ENCODE results near the gene BASP1.
"Not testable (repeated sequence)": the region's sequence is repeated elsewhere in the genome, so short reads cannot be mapped to it uniquely, and the experiment has no call there.

BASP1 gene

DNA sequence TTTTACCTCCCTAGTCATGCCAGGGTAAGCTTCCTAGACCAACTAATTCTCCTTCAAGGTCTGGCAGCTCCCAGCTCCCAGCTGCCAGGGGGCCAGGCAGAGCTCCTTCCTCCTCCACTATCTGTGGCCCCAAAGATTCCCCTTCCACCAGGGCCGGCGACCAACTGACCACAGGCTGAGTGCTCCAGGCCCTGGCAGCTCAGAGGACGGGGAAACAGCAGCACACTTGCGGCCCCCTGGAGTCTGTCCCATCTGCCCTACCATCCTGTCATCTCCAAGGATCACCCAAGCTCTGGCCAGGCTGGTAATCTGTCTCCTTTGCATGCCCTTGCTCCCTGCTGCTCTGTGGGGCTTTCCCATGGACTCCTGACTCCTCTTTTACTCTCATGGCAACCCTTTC lies 31.2 kb upstream of the BASP1 start:
- H3K36me3 Mint-ChIP-seq (ENCODE audit: low read depth): no peaks in the 10 kb centered on the region
- peaks cover 5% of the 10 kb centered on the region for H3K27me3 Mint-ChIP-seq
- peaks cover 5% of the 10 kb centered on the region for H3K4me1 Mint-ChIP-seq
- no peaks in the 10 kb centered on the region for H3K9me3 Mint-ChIP-seq
- DNase-seq (no peak), ATAC-seq (peak; percentile 8)
- no peak overlapping the region for H3K4me3 Mint-ChIP-seq
- H3K27ac Mint-ChIP-seq: no peak overlapping the region

DNA sequence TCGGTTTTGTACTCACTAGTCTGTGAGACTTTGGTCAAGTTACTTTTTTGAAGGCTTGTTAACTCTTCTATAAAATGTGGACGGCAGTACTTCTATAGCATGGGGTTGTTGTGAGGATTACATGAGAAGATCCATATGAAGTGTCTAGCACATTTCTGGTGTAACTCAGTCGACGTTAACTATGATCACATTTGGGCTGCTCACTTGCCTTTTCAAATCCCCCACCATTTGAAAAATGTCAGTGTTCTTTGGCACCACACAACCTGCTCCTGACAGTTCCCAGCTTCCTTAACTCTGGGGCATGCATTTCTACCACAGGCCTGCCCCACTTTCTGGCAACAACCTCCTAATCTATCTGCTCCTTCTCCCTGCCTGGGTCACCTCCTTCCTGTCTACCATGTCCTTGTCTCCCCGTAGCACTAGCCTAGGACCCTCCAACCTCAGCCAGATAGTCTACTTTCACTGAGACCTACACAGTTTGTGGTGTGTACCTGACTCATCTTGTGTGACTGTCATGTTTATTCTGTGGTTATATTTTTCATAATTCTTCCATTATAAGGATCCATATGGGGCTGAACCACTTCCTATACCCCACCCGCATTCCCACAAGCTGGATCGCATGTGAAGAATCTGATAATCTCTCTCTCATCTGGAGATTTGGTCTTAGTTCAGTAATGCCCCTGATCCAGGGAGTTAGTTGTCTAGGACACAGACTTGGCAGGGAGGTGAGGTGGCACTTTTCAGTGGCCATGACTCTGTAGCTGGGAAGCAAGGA lies 30.2 kb upstream of the BASP1 start:
- Mint-ChIP-seq H3K27ac (no peak overlapping the region), H3K4me3 (no peak overlapping the region), H3K36me3 (ENCODE audit: low read depth) (no peaks in the 10 kb centered on the region), H3K4me1 (peaks cover 2% of the 10 kb centered on the region), H3K27me3 (peaks cover 7% of the 10 kb centered on the region), H3K9me3 (no peaks in the 10 kb centered on the region)
- no peak for DNase-seq
- ATAC-seq: no peak

DNA sequence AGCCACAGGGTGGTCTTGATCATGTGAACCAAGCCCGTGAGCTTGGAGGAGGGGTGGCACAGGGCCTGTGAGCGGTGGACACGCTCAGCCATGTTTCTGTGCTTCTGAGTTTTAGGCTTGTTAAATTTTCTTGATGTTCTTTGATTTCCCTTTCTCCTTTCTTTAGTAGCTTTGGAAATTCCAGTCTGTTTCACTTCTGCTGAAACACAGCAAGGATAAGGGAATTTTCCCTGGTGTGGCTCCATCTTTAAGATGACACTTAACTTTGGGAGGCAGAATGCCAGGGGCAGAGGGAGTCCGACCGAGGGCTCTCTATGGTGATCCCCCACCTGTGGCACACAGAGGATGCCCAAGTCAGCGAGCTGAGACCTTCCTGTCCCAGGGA lies 29.7 kb upstream of the BASP1 start:
- H3K9me3 Mint-ChIP-seq: no peaks in the 10 kb centered on the region
- no peak for ATAC-seq
- DNase-seq: no peak
- H3K27ac Mint-ChIP-seq: no peak overlapping the region
- no peaks in the 10 kb centered on the region for H3K4me1 Mint-ChIP-seq
- no peak overlapping the region for H3K4me3 Mint-ChIP-seq
- no peaks in the 10 kb centered on the region for H3K36me3 Mint-ChIP-seq (ENCODE audit: low read depth)
- peaks cover 7% of the 10 kb centered on the region for H3K27me3 Mint-ChIP-seq

DNA sequence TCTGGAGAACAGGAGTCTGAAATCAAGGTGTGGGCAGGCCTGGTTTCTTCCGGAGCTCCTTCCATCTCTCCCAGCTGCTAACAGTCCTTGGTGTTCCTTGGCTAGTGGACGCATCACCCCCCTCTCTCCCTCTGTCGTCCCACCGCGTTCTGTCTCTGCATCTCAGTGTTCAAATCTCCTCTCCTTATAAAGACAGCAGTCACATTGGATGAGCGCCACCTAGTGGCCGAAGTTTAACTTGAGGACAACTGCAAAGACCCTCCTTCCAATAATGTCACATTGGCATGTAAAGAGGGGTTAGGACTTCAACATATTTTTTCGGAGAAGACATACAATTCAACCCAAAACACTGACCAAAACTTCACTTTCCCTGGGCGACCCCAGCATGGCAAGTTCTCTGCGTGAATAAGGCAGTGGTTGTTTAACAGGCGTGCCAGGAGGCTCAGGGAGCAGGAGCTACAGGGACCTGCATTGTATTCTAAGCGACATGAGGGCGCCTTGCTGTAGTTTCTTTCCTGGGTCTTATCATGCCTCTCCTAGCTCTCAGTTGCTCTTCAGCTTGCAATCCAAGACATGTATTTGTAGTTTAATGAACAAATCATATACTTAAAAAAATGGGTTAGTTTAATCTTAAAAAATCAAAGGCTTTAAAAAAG lies 27.9 kb upstream of the BASP1 start:
- no peaks in the 10 kb centered on the region for H3K9me3 Mint-ChIP-seq

DNA sequence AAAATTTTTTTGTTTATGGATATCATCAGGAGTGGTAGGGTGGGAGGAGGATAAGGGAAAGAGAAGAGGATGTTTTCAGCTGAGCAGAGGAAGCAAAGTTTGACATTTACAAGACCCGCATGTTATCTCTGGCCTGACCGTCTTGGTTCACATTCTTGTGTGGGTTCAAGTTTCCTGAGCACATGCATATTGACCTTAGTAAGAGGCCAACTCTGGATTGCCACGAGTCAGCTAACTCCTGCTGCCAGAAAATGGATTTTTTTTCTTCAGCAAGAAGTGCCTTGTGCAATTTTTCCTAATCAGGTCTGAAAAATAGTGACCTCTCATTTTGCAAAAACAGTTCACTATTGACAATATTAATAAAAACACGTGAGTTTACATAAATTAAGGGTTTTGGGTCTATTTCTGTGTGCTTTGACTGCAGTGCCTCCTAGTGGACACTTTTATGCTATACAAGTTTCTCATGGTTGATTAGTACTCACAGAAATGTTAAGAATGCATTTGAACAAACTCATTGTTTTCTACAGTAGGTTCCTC lies 27.1 kb upstream of the BASP1 start:
- Mint-ChIP-seq H3K4me3 (no peak overlapping the region), H3K27me3 (peaks cover 12% of the 10 kb centered on the region), H3K36me3 (ENCODE audit: low read depth) (no peaks in the 10 kb centered on the region), H3K27ac (no peak overlapping the region), H3K9me3 (no peaks in the 10 kb centered on the region), H3K4me1 (no peaks in the 10 kb centered on the region)
- ATAC-seq (no peak), DNase-seq (no peak)

More for the DNA sequence above, 27.9 kb upstream of the BASP1 start:
- no peak for ATAC-seq
- H3K36me3 Mint-ChIP-seq (ENCODE audit: low read depth): no peaks in the 10 kb centered on the region
- H3K4me3 Mint-ChIP-seq: no peak overlapping the region
- peaks cover 12% of the 10 kb centered on the region for H3K27me3 Mint-ChIP-seq
- DNase-seq: peak; percentile 70
- no peaks in the 10 kb centered on the region for H3K4me1 Mint-ChIP-seq
- no peak overlapping the region for H3K27ac Mint-ChIP-seq

DNA sequence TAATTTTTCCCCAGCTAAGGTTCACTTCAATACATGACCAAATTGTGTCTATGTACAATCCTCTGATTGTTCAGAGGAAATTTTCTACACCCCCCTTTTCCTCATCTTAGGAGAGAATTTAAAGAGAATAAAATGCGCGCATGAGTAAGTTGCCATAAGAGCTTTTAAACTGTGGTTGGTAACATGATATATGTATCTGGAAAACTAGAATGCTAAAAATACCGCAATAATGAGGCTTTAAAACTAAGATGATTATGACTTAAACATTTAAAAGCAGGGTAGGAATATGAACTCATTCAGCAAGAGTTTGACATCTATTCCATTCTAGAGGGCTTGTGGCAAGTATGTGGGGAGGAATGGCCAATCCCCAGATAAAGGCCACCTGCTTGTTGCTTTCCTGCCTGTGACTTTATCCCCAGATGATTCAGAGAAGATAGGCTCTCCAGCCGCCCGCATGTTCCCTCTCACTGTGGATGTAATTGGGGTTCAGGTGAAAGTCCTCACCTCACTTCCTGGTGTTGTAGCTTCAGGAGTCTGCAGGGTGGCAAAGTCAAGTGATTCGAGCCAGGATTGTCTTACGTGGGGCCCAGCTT lies 26.5 kb upstream of the BASP1 start:
- no peaks in the 10 kb centered on the region for H3K36me3 Mint-ChIP-seq (ENCODE audit: low read depth)
- no peaks in the 10 kb centered on the region for H3K9me3 Mint-ChIP-seq
- H3K27me3 Mint-ChIP-seq: peaks cover 12% of the 10 kb centered on the region
- H3K4me1 Mint-ChIP-seq: no peaks in the 10 kb centered on the region
- no peak overlapping the region for H3K4me3 Mint-ChIP-seq
- no peak for ATAC-seq
- DNase-seq: no peak
- H3K27ac Mint-ChIP-seq: no peak overlapping the region

DNA sequence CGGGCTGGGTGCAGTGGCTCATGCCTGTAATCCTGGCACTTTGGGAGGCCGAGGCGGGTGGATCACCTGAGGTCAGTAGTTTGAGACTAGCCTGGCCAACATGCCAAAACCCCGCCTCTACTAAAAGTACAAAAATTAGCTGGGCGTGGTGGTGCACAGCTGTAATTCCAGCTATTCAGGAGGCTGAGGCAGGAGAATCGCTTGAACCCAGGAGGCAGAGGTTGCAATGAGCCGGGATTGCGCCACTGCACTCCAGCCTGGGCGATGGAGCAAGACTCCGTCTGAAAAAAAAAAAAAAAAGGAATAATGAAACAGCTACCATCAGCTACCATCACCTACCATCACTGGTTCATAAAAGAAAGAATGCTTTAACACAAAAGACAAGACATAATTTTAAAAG lies 25.9 kb upstream of the BASP1 start:
- H3K36me3 Mint-ChIP-seq (ENCODE audit: low read depth); H3K4me3 Mint-ChIP-seq; ATAC-seq; H3K9me3 Mint-ChIP-seq; DNase-seq; H3K27ac Mint-ChIP-seq; H3K4me1 Mint-ChIP-seq: not testable (repeated sequence)
- H3K27me3 Mint-ChIP-seq: peaks cover 12% of the 10 kb centered on the region

DNA sequence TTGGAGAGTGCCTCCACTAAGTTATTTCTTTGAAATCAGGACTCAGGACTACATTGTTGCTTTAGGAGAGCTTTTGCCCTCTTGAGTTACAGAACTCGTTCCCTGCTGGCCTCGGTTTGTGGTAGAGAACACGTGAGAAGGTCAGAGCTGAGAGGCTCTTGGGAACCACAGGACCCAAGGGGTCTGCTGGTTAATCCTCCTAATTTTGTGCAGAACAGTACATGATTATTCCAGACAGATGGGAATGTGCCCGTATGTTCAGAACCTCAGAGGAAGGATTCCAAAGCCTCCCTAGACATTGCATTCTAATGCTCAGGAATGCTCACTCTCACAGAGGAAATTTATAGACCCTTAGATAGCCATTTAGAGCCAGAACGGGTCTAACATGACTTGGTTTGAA lies 25.2 kb upstream of the BASP1 start:
- no peak for DNase-seq
- no peak for ATAC-seq
- Mint-ChIP-seq H3K27ac (no peak overlapping the region), H3K27me3 (peaks cover 12% of the 10 kb centered on the region), H3K36me3 (ENCODE audit: low read depth) (no peaks in the 10 kb centered on the region), H3K4me3 (no peak overlapping the region), H3K9me3 (no peaks in the 10 kb centered on the region), H3K4me1 (no peaks in the 10 kb centered on the region)

DNA sequence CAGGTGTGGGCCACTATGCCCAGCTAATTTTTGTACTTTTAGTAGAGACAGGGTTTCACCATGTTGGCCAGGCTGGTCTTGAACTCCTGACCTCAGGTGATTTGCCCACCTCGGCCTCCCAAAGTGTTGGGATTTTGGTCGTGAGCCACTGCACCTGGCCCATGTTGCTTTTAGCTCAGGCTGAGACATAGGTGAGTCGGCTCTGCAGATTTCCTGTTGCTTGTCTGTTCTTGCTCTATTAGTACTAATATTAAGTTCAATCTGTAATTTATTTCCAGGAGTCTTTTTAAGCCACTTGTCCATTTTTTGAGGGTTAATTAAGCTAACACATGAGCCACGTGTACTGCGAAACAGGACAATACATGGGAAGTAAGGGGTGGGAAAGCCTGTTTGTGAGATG lies 21.4 kb upstream of the BASP1 start:
- no peak for DNase-seq

DNA sequence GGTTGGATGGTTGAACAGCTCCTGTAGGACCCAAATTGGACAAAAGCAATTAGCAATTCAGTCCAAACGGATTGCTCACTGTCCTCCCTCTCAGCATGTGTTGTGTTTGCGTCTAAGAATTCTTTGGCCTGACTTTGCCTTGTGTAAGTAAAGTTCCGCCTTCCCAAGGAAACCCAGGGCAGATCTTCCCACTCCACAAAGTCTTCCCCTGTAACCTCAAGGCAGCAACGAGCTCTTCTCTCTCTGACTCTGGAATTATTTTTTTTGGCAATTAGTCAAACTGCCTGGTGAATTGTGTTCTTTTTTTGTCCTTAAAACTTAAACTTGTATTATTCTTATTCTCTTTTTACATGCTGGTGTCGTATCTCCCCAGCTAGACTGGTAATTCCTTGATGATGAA lies 20.7 kb upstream of the BASP1 start:
- Mint-ChIP-seq H3K27ac (no peak overlapping the region), H3K9me3 (peaks cover 5% of the 10 kb centered on the region), H3K4me3 (no peak overlapping the region), H3K4me1 (no peaks in the 10 kb centered on the region), H3K27me3 (peaks cover 8% of the 10 kb centered on the region), H3K36me3 (ENCODE audit: low read depth) (no peaks in the 10 kb centered on the region)
- ATAC-seq (no peak), DNase-seq (no peak)

More for the DNA sequence above, 21.4 kb upstream of the BASP1 start:
- Mint-ChIP-seq H3K36me3 (ENCODE audit: low read depth) (no peaks in the 10 kb centered on the region), H3K4me3 (no peak overlapping the region), H3K27ac (no peak overlapping the region), H3K27me3 (peaks cover 8% of the 10 kb centered on the region), H3K4me1 (no peaks in the 10 kb centered on the region), H3K9me3 (peaks cover 5% of the 10 kb centered on the region)
- no peak for ATAC-seq

DNA sequence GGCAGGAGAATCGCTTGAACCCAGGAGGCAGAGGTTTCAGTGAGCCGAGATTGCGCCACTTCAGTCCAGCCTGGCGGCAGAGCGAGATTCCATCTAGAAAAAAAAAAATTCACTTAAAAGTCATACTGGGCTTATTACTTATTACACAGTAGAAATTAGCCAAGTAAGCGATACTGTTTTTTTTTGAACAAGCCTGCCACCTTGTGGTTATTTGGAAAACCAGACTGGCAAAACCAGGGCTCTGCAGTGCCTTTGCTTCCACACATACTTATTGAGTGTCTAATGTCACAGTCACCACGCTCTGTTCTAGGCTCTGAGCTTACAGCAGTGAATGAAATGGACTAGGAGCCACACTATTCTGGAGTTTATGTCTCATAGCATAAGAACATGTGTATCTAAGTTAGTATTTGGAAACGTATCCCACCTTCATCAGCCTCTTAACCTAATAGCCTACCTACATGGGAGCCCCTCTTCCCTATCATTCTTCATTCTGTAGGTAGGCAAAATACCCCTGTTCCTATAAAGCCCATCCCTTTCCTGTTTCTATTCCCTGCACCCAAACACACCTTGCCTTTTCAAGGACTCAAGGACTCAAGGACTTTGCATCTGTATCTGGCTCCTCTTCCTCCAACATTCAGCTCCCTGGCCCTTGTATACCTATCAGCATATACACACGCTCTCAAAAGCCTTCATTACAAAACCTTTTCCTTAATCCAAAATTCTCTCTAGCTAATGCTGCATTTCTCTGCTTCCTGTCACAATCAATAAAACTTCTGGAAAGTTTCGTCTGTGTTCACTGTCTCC lies 13.9 kb upstream of the BASP1 start:
- peaks cover under 1% of the 10 kb centered on the region for H3K9me3 Mint-ChIP-seq
- no peak overlapping the region for H3K27ac Mint-ChIP-seq

DNA sequence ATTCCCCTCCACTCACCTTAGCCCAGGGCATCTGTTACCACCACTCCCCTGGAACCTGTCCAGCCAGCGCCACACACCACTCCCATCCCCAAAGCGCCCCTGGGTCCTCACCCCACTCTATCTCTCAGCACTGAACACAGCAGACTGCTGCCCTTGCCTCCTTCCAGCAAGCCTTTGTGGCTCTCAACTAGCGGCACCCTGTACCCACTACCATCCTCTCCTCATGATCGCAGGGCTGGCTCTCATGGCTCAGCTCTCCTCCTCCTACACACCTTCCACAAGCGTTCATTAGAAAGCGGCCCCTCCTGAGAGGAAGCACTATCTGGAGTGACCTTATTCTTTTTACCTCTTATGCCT lies 13.3 kb upstream of the BASP1 start:
- no peak overlapping the region for H3K27ac Mint-ChIP-seq
- ATAC-seq (no peak), DNase-seq (no peak)
- H3K4me3 Mint-ChIP-seq: no peak overlapping the region
- H3K27me3 Mint-ChIP-seq: peaks cover 11% of the 10 kb centered on the region
- H3K4me1 Mint-ChIP-seq: no peaks in the 10 kb centered on the region
- no peaks in the 10 kb centered on the region for H3K9me3 Mint-ChIP-seq
- H3K36me3 Mint-ChIP-seq (ENCODE audit: low read depth): no peaks in the 10 kb centered on the region

More for the DNA sequence above, 13.9 kb upstream of the BASP1 start:
- Mint-ChIP-seq H3K36me3 (ENCODE audit: low read depth) (no peaks in the 10 kb centered on the region), H3K4me3 (no peak overlapping the region), H3K4me1 (no peaks in the 10 kb centered on the region), H3K27me3 (peaks cover 11% of the 10 kb centered on the region)
- DNase-seq: no peak
- peak; percentile 43 for ATAC-seq

DNA sequence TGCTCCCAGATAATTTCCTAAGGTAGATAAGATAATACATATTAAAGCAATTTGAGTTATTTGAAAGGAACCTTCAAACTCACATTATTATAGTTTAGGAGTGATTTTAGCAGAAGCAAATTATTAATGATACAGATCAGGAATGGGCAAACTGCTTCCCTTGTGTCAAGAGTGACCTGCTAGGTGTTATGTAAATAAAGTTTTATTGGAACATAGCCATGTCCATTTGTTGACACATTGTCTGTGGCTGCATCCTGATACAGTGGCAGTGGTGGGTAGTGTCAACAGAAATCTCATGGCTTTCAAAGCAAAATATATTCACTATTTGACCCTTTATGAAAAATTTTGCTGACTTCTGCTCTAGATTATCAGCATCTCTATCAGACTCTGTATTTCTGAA lies 11.4 kb upstream of the BASP1 start:
- Mint-ChIP-seq H3K9me3 (no peaks in the 10 kb centered on the region), H3K36me3 (ENCODE audit: low read depth) (no peaks in the 10 kb centered on the region), H3K4me3 (no peak overlapping the region), H3K4me1 (no peaks in the 10 kb centered on the region), H3K27ac (no peak overlapping the region), H3K27me3 (peaks cover 11% of the 10 kb centered on the region)
- DNase-seq: no peak
- ATAC-seq: no peak

DNA sequence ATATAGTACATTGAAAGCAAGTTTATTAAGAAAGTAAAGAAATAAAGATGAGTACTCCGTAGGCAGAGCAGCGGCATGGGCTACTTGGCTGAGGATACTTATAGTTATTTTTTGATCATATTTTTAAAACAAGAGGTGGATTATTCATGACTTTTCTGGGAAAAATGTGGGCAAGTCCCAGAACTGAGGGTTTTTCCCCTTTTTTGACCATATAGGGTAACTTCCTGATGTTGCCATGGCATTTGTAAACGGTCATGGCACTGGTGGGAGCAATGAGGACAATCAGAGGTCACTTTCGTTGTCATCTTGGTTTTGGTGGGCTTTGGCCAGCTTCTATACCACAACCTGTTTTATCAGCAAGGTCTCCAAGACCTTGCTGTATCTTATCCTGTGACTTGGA lies 5.2 kb upstream of the BASP1 start:
- H3K27me3 Mint-ChIP-seq: peaks cover 27% of the 10 kb centered on the region
- H3K9me3 Mint-ChIP-seq: no peaks in the 10 kb centered on the region
- peaks cover 4% of the 10 kb centered on the region for H3K4me1 Mint-ChIP-seq

More for the DNA sequence above, 5.2 kb upstream of the BASP1 start:
- no peak overlapping the region for H3K4me3 Mint-ChIP-seq
- DNase-seq (no peak), ATAC-seq (no peak)
- H3K36me3 Mint-ChIP-seq (ENCODE audit: low read depth): no peaks in the 10 kb centered on the region
- no peak overlapping the region for H3K27ac Mint-ChIP-seq
